Measurements from ENCODE around the gene U2AF2.
"Not testable (repeated sequence)": the region's sequence is repeated elsewhere in the genome, so short reads cannot be mapped to it uniquely, and the experiment has no call there.

U2AF2 gene

DNA sequence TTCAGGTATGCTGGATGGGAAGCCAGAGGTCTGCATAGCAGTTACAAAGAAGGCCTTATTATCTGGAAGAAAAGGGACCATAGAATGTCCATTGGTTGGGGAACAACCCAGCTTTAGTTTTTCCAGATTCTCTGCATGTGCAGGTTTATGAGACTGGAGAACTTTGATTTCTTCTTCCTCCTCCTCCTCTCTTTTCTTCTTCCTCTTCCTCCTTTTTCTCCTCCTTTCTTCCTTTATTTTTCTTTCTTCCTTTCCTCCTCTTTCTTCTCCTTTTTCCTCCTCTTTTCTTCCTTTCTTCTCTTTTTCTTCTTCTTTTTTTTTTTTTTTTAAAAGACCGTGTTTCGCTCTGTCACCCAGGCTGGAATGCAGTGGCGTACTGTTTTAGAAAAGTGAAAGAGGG, 51.1 kb downstream of the U2AF2 start:
- no peak for DNase-seq (ENCODE audit: low spot score)

DNA sequence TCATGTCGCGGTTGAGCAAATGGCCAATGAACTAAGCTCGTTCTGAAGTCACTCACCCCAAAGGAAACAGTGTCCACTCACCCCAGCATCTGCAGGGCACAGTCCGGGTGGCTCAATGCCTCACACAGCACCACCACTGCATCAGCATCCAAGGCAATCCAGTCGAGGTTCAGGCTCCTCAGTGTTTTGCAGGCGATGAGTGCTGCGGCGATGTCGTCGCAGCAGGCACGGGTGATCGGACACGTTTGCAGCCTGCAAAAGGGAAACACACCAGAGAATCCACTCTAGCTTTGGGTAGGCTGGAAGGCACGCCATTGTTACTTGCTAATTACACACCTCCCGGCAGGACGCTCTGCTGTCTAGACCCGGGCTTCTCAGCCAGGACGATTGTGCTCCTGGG, 56.9 kb downstream of the U2AF2 start:
- no peak for DNase-seq (ENCODE audit: low spot score)

DNA sequence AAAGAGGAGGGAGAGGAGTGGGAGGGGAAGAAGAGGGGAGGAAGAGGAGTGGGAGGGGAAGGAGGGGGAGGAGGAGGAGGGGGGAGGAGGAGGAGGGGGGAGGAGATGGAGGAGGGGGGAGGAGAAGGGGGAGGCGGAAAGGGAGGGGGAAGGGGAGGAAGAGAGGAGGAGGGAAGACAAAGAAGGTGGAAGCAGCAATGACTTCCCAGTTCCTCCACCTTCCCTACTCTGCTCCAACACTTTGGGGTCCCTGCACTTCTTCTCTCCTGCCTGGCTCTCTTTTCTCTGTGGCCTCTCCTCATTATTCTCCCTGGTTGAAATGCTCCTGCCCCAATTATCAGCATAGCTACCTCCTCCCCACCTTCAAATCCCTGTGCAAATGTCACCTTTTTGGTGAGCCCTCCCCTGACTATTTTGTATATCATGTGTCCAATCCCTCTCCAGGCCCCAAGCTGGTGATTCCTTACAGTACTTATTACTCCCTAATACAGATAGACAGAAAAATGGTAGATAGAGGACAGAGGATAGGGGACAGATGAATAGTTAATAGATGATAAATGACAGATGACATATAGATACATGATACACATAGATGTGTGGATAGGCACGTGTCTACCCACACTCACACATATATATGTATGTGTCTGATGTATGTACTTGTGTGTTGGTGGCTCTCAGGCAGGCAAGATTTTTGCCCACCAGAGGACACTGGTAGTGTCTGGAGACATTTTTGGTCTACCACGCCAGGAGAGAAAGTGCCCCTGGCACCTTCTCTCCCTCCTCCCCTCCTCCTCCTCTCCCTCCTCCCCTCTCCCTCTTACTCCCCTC, 58.2 kb downstream of the U2AF2 start:
- DNase-seq (ENCODE audit: low spot score) = no peak

GRCh38 chr19:55716531-55716930, 61.7 kb downstream of the U2AF2 start:
- no peak for DNase-seq (ENCODE audit: low spot score)

DNA sequence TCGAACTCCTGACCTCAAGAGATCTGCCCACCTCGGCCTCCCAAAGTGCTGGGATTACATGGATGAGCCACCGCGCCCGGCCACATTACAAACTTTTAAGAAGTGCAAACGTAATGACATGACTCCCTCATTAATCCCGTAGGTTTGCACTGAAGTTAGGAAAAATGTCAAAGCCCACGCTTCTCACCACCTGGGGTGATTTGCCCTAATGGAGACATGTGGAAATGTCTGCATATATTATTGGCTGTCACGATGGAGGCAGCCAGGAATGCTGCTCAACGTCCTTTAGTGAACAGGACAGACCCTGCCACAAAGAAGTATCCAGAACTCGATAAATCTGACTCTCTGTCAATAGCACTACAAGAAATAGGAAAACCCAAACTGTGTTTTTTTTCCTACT, 62.4 kb downstream of the U2AF2 start:
- DNase-seq (ENCODE audit: low spot score) = no peak

DNA sequence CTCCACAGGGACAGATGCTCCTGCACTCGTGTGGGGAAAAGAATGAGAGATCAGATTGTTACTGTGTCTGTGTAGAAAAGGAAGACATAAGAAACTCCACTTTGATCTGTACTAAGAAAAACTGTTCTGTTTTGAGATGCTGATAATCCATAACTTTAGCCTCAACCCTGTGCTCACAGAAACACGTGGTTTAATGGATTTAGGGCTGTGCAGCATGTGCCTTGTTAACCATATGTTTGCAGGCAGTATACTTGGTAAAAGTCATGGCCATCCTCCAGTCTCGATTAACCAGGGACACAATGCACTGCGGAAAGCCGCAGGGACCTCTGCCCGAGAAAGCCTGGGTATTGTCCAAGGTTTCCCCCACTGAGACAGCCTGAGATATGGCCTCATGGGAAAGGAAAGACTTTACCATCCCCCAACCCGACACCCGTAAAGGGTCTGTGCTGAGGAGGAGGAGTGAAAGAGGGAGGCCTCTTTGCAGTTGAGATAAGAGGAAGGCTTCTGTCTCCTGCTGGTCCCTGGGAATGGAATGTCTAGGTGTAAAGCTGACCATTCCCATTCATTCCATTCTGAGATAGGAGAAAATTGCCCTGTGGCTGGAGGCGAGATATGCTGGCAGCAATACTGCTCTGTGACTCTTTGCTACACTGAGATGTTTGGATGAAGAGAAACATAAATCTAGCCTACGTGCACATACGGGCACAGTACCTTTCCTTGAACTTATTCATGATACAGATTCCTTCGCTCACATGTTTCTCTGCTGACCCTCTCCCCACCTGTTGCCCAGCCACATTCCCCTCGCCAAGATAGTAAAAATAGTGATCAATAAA, 63.3 kb downstream of the U2AF2 start:
- not testable (repeated sequence) for DNase-seq (ENCODE audit: low spot score)

DNA sequence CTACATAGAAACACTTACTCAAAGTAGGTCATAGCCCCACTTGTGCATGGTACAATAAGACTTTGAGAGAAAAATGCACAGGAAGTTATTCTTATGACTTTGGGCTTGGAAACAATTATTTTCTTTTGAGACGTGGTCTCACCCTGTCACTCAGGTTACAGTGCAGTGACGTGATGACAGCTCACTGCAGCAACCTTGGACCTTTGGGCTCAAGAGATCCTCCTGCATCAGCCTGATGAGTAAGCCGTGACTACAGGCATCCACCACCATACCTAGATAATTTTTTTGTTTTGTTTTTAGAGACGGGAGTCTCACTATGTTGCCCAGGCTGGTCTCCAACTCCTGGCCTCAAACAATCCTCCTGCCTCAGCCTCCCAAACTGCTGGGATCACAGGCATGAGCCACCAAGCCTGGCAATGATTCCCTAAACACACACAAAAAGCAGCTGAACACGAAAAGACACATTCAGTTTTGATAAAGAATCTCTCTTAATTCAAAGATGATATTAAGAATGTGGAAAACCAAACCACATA, 65.4 kb downstream of the U2AF2 start:
- DNase-seq (ENCODE audit: low spot score) = no peak

DNA sequence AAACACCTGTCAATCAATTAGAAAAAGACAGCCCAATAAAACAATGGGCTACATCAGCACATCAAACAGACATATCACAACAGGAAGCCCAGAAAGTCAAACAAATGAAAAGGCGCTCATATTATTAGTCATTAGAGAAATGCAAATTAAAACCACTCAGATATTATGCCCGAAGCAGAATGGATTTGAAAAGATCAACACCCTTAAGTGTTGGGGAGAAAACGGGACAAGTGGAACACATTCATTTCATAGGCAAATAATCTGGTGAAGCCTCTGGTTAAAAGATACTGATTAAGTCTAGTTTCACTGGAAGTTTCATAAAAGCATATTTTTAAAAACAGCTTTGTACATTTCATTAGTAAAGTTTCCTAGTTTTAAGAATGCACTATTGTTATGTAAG, 66.0 kb downstream of the U2AF2 start:
- no peak for DNase-seq (ENCODE audit: low spot score)

DNA sequence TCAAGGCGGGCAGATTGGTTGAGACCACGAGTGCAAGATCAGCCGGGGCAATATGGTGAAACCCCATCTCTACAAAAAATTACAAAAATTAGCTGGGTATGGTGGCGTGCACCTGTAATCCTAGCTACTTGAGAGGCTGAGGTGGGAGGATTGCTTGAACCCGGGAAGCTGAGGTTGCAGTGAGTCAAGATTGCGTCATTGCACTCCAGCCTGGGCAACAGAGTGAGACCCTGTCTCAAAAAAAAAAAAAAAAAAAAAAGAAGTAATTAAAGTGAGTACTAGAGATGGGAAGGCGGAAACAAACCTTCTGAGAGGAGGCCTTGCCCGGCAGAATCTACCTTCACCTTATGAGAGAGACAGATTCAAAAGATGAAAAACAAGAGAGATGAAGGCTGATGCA, 68.7 kb downstream of the U2AF2 start:
- no peak for DNase-seq (ENCODE audit: low spot score)
